NCI-H2196 (cell line): ENCODE data around the gene COA3.

Source experiments
- DNase-seq: peaks from one replicate; lab custom pipeline; 2025; ENCODE audit not compliant: unreplicated experiment; lab: John Stamatoyannopoulos, UW

The COA3 gene

DNA sequence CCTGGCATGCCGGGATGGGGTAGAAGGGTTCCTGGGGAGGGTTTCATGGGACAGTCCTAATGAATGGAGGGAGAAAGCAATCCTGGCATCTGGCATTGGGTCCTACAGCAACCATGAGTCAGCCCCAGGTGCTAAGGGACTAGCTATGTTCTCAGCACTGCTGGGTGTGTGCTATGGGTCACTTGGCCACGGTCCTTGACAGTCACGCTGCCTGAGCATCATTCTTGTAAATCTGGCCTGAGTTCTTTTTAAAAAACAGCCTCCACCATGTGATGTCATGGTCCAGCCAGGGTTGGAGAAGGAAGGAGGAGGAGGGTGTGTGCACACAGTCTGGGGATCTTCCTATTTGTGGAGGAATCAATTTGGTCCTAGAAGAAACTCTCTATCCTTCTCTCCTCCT is 43.7 kb downstream of the COA3 start:
- peak; percentile 14 for DNase-seq

- no peak for DNase-seq
Measured at GRCh38 chr17:42751628-42752027, 46.9 kb downstream of the COA3 start.

- no peak for DNase-seq
Measured at GRCh38 chr17:42750739-42751344, 47.7 kb downstream of the COA3 start.

DNA sequence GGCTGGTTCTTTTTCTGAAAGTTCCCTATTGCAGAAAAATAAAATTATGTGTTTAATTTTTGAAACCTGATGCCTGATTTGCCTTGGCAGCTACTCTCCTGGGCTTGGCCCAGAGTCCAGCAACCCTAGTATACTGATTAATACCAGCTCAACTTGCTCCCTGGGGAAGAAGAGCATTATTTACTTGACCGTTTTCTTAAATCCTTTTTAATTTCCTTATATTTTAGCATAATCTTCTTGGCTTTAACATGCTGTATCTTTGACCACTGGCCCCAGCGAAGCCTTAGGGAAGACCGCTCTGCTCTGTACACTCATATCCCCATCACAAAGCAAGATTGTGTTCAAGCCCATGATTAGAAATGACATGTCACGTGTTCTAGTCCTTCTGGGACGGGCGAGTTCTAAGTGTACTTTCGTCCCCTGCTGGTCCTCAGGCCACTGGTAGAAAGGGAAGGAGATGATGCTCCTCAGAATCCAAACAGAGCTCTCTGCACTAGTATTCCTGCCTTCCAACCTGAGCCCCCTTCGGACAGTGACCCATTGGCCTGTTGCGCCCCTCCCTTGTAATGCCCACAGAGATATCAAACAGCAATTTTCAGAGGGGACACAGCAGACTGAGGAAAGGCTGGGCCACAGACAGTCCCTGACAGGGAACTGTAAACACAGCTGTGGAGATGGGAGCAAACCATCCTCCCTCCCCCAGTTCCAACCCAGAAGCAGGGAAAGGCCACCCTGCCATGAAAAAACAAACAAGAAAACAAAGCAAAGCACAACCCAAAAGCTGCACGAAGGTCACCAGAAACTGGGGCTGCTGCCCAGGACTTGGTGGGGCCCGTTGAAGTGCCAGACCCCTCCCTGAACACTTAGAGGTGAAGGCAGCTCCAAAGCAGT is 49.4 kb downstream of the COA3 start:
- DNase-seq = no peak

- no peak for DNase-seq
Measured at GRCh38 chr17:42748202-42748907, 50.1 kb downstream of the COA3 start.
